GM23338 (cell line): ENCODE results near the gene PTGDR2. TPM values are rescaled to one million over a fixed set of nuclear protein-coding genes. Genes with fewer than 3 reads are reported as not detected.
A peak's percentile ranks its signal among the peaks of the same experiment; 100 is the strongest.

Experiments used
- ATAC-seq: fragments of 200-7000 bp; cut with Tn5 transposase; 3 replicates; pipeline ENCODE4 v1.9.1; 2020
- DNase-seq: peaks from one replicate; pipeline ENCODE4 v3.0.0-alpha.2; 2015; ENCODE audit warnings: low spot score
- H2AFZ ChIP-seq: fragments of 200-600 bp; sonication (generic); 2 replicates; pipeline ENCODE4 v1.8.0; 2016; ENCODE audit warnings: antibody characterized with exemption, mild to moderate bottlenecking, moderate library complexity
- H3F3A ChIP-seq: fragments of 200-600 bp; sonication (generic); replicated peaks from 2 replicates; pipeline ENCODE4 v1.8.0; 2017; ENCODE audit warnings: antibody characterized with exemption, mixed run types, low read depth
- H3K27ac ChIP-seq: fragments of 200-600 bp; sonication (generic); 2 replicates; pipeline ENCODE4 v1.6.1; 2016; ENCODE audit warnings: low read depth
- H3K27me3 ChIP-seq: fragments of 200-600 bp; sonication (generic); 2 replicates; pipeline ENCODE4 v1.8.0; 2016; ENCODE audit warnings: mild to moderate bottlenecking, mixed run types, moderate library complexity; ENCODE audit not compliant: insufficient read depth
- H3K36me3 ChIP-seq: fragments of 200-600 bp; sonication (generic); 2 replicates; pipeline ENCODE4 v1.8.0; 2016; ENCODE audit warnings: mild to moderate bottlenecking; ENCODE audit not compliant: insufficient read depth
- H3K4me1 ChIP-seq: fragments of 200-600 bp; sonication (generic); 2 replicates; pipeline ENCODE4 v1.8.0; 2016; ENCODE audit warnings: mild to moderate bottlenecking, moderate library complexity; ENCODE audit not compliant: insufficient read depth
- H3K4me2 ChIP-seq: fragments of 200-600 bp; sonication (generic); 2 replicates; pipeline ENCODE4 v1.7.1; 2017; ENCODE audit warnings: mixed run types
- H3K4me3 ChIP-seq: fragments of 200-600 bp; sonication (generic); 2 replicates; pipeline ENCODE4 v1.6.1; 2016; ENCODE audit warnings: mixed run types
- H3K79me2 ChIP-seq: fragments of 200-600 bp; sonication (generic); replicated peaks from 2 replicates; pipeline ENCODE4 v1.8.0; 2017; ENCODE audit warnings: mild to moderate bottlenecking; ENCODE audit not compliant: insufficient read depth
- H3K9me2 ChIP-seq: fragments of 200-600 bp; sonication (generic); 2 replicates; pipeline ENCODE4 v1.8.0; 2017; ENCODE audit not compliant: insufficient read depth
- H4K20me1 ChIP-seq: fragments of 200-600 bp; sonication (generic); replicated peaks from 2 replicates; pipeline ENCODE4 v1.8.0; 2017; ENCODE audit warnings: mild to moderate bottlenecking; ENCODE audit not compliant: insufficient read depth
- H3K27ac Mint-ChIP-seq: 2 replicates; pipeline ENCODE4 v1.8.0; 2020; ENCODE audit warnings: inconsistent platforms, mild to moderate bottlenecking, moderate library complexity, mixed read lengths
- H3K27me3 Mint-ChIP-seq: 3 replicates; pipeline ENCODE4 v1.8.0; 2022; ENCODE audit warnings: low read depth, mild to moderate bottlenecking, moderate library complexity, mixed read lengths, inconsistent platforms; ENCODE audit not compliant: insufficient read depth, poor library complexity
- H3K36me3 Mint-ChIP-seq: 3 replicates; pipeline ENCODE4 v1.8.0; 2021; ENCODE audit warnings: low read depth, mild to moderate bottlenecking, inconsistent platforms, moderate library complexity, mixed read lengths
- H3K4me1 Mint-ChIP-seq: 3 replicates; pipeline ENCODE4 v1.8.0; 2020; ENCODE audit warnings: mild to moderate bottlenecking, inconsistent platforms, mixed read lengths
- H3K4me3 Mint-ChIP-seq: 3 replicates; pipeline ENCODE4 v1.8.0; 2021; ENCODE audit warnings: moderate library complexity, mild to moderate bottlenecking, inconsistent platforms, mixed read lengths
- H3K9me3 Mint-ChIP-seq: 3 replicates; pipeline ENCODE4 v1.8.0; 2020; ENCODE audit warnings: moderate library complexity, mild to moderate bottlenecking, inconsistent platforms, mixed read lengths
- CREB1 ChIP-seq: fragments of 250-450 bp; sonication (Bioruptor Pico); IDR thresholded peaks from 2 replicates; pipeline ENCODE4 v1.5.0; 2020; ENCODE audit warnings: low read depth, mild to moderate bottlenecking, moderate library complexity
- EZH2 ChIP-seq: fragments of 200-600 bp; sonication (generic); IDR thresholded peaks from one replicate; pipeline ENCODE4 v1.8.0; 2017; ENCODE audit warnings: antibody characterized with exemption, mild to moderate bottlenecking, low read depth; ENCODE audit not compliant: unreplicated experiment
- EZH2phosphoT487 ChIP-seq: fragments of 200-600 bp; sonication (generic); IDR thresholded peaks from one replicate; pipeline ENCODE4 v1.8.1; 2018; ENCODE audit warnings: antibody characterized with exemption; ENCODE audit not compliant: unreplicated experiment
- JUNB ChIP-seq: IDR thresholded peaks from one replicate; pipeline ENCODE4 v1.6.1; 2016; ENCODE audit warnings: antibody characterized with exemption; ENCODE audit not compliant: unreplicated experiment
- NANOG ChIP-seq: IDR thresholded peaks from 2 replicates; pipeline ENCODE4 v1.6.1; 2016; ENCODE audit warnings: antibody characterized with exemption, borderline replicate concordance
- POLR2AphosphoS5 ChIP-seq: IDR thresholded peaks from 2 replicates; pipeline ENCODE4 v1.6.1; 2016; ENCODE audit warnings: antibody characterized with exemption, low read depth
- STAT1 ChIP-seq: IDR thresholded peaks from one replicate; pipeline ENCODE4 v1.6.1; 2016; ENCODE audit warnings: antibody characterized with exemption; ENCODE audit not compliant: unreplicated experiment
- ZNF114 ChIP-seq: fragments of 250-450 bp; sonication (Bioruptor Pico); IDR thresholded peaks from 2 replicates; pipeline ENCODE4 v1.5.0; 2020; ENCODE audit warnings: mild to moderate bottlenecking, moderate library complexity
- ZNF331 ChIP-seq: fragments of 250-450 bp; sonication (Bioruptor Pico); IDR thresholded peaks from 2 replicates; pipeline ENCODE4 v1.5.0; 2020; ENCODE audit warnings: low read depth, mild to moderate bottlenecking, moderate library complexity
- polyA plus RNA-seq: library from polyadenylated mRNA; unstranded; fragments of >200 nt; fragmentation: Nextera tagmentation; extraction: Ambion mirVana; gene quantifications from 2 replicates; pipeline ENCODE4 v1.2.1, GENCODE V29; 2016
- total RNA-seq: library from RNA; depleted of rRNA; stranded (reverse); fragments of >200 nt; shearing (Covaris generic); gene quantifications from 2 replicates; pipeline ENCODE4 v1.2.3, GENCODE V29; 2014
- TF ChIP-seq, protein P1 (sequence below): IDR thresholded peaks from 2 replicates; pipeline ENCODE4 v1.6.1; 2016; ENCODE audit warnings: antibody characterized with exemption
- TF ChIP-seq, protein P2 (sequence below): IDR thresholded peaks from one replicate; pipeline ENCODE4 v1.6.1; 2018; ENCODE audit warnings: antibody characterized with exemption; ENCODE audit not compliant: unreplicated experiment
- TF ChIP-seq, protein P3 (sequence below): fragments of 250-450 bp; sonication (Bioruptor Pico); IDR thresholded peaks from 2 replicates; pipeline ENCODE4 v1.5.0; 2020; ENCODE audit warnings: mild to moderate bottlenecking, moderate library complexity
- TF ChIP-seq, protein P4 (sequence below), 2 experiments: fragments of 200-600 bp in 1 of 2; sonication (generic) in 1 of 2; conservative IDR thresholded peaks; 2 replicates each; pipeline versions ENCODE4 v1.5.1 to v1.6.1; 2016 to 2017; ENCODE audit warnings: antibody characterized with exemption in 2 of 2, low read depth in 2 of 2, mild to moderate bottlenecking in 2 of 2, moderate library complexity in 1 of 2

The PTGDR2 gene
- total and polyA plus RNA-seq, 2 experiments from 2014 or later = 0.24 to 0.73 TPM

DNA sequence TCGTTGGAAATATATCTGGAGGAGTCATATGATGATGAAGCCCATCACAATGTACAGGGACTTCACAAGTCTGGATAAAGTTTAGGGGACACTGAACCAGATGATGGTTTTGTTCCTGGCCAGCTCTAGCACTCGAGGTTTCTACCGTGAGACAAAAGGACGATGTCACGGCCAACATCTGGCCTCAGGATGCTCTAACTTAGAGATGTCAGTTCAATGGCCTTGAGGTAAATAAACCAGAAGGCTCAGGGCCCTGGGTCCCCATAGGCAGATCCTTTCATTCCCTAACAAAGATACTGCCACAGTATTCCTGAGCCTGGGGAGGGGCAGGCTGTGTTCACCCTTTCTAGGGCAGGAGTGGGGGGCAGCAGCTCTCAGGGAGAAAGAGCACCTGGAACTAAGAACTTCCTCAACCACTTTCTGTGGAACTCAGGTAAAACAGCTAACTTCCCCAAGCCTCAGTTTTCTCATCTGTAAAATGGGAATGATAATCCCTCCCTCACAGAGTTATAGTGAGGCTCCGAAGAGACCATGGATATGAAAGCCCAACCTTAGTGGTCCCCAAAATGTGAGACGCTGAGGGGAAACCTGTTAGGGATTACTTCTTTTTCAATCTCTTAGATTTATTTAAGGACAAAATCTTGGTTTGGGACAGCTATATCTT lies 52.3 kb downstream of the PTGDR2 start:
- H3K27ac Mint-ChIP-seq = no peak overlapping the region

More for the DNA sequence above, 52.3 kb downstream of the PTGDR2 start:
- no peaks in the 10 kb centered on the region for H3F3A ChIP-seq
- H3K4me1 ChIP-seq = no peaks in the 10 kb centered on the region
- no peak overlapping the region for H3K27ac ChIP-seq
- DNase-seq (peak; percentile 6), ATAC-seq (no peak)
- no peak overlapping the region for H3K4me3 ChIP-seq
- Mint-ChIP-seq H3K9me3 (no peaks in the 10 kb centered on the region), H3K4me1 (no peaks in the 10 kb centered on the region), H3K27me3 (peaks cover 6% of the 10 kb centered on the region), H3K4me3 (no peak overlapping the region), H3K36me3 (no peaks in the 10 kb centered on the region)
- no peaks in the 10 kb centered on the region for H3K79me2 ChIP-seq
- no peaks in the 10 kb centered on the region for H3K9me2 ChIP-seq
- H3K36me3 ChIP-seq = no peaks in the 10 kb centered on the region
- H3K4me2 ChIP-seq = no peak overlapping the region
- no peaks in the 10 kb centered on the region for H4K20me1 ChIP-seq
- no peak for TF ChIP-seq ZNF114
- TF ChIP-seq, protein P1, sequence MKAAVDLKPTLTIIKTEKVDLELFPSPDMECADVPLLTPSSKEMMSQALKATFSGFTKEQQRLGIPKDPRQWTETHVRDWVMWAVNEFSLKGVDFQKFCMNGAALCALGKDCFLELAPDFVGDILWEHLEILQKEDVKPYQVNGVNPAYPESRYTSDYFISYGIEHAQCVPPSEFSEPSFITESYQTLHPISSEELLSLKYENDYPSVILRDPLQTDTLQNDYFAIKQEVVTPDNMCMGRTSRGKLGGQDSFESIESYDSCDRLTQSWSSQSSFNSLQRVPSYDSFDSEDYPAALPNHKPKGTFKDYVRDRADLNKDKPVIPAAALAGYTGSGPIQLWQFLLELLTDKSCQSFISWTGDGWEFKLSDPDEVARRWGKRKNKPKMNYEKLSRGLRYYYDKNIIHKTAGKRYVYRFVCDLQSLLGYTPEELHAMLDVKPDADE = no peak
- no peak for TF ChIP-seq CREB1 (CRISPR knock-in tag)
- TF ChIP-seq, protein P2, sequence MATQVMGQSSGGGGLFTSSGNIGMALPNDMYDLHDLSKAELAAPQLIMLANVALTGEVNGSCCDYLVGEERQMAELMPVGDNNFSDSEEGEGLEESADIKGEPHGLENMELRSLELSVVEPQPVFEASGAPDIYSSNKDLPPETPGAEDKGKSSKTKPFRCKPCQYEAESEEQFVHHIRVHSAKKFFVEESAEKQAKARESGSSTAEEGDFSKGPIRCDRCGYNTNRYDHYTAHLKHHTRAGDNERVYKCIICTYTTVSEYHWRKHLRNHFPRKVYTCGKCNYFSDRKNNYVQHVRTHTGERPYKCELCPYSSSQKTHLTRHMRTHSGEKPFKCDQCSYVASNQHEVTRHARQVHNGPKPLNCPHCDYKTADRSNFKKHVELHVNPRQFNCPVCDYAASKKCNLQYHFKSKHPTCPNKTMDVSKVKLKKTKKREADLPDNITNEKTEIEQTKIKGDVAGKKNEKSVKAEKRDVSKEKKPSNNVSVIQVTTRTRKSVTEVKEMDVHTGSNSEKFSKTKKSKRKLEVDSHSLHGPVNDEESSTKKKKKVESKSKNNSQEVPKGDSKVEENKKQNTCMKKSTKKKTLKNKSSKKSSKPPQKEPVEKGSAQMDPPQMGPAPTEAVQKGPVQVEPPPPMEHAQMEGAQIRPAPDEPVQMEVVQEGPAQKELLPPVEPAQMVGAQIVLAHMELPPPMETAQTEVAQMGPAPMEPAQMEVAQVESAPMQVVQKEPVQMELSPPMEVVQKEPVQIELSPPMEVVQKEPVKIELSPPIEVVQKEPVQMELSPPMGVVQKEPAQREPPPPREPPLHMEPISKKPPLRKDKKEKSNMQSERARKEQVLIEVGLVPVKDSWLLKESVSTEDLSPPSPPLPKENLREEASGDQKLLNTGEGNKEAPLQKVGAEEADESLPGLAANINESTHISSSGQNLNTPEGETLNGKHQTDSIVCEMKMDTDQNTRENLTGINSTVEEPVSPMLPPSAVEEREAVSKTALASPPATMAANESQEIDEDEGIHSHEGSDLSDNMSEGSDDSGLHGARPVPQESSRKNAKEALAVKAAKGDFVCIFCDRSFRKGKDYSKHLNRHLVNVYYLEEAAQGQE = no peak
- TF ChIP-seq STAT1 = no peak
- TF ChIP-seq, protein P3, sequence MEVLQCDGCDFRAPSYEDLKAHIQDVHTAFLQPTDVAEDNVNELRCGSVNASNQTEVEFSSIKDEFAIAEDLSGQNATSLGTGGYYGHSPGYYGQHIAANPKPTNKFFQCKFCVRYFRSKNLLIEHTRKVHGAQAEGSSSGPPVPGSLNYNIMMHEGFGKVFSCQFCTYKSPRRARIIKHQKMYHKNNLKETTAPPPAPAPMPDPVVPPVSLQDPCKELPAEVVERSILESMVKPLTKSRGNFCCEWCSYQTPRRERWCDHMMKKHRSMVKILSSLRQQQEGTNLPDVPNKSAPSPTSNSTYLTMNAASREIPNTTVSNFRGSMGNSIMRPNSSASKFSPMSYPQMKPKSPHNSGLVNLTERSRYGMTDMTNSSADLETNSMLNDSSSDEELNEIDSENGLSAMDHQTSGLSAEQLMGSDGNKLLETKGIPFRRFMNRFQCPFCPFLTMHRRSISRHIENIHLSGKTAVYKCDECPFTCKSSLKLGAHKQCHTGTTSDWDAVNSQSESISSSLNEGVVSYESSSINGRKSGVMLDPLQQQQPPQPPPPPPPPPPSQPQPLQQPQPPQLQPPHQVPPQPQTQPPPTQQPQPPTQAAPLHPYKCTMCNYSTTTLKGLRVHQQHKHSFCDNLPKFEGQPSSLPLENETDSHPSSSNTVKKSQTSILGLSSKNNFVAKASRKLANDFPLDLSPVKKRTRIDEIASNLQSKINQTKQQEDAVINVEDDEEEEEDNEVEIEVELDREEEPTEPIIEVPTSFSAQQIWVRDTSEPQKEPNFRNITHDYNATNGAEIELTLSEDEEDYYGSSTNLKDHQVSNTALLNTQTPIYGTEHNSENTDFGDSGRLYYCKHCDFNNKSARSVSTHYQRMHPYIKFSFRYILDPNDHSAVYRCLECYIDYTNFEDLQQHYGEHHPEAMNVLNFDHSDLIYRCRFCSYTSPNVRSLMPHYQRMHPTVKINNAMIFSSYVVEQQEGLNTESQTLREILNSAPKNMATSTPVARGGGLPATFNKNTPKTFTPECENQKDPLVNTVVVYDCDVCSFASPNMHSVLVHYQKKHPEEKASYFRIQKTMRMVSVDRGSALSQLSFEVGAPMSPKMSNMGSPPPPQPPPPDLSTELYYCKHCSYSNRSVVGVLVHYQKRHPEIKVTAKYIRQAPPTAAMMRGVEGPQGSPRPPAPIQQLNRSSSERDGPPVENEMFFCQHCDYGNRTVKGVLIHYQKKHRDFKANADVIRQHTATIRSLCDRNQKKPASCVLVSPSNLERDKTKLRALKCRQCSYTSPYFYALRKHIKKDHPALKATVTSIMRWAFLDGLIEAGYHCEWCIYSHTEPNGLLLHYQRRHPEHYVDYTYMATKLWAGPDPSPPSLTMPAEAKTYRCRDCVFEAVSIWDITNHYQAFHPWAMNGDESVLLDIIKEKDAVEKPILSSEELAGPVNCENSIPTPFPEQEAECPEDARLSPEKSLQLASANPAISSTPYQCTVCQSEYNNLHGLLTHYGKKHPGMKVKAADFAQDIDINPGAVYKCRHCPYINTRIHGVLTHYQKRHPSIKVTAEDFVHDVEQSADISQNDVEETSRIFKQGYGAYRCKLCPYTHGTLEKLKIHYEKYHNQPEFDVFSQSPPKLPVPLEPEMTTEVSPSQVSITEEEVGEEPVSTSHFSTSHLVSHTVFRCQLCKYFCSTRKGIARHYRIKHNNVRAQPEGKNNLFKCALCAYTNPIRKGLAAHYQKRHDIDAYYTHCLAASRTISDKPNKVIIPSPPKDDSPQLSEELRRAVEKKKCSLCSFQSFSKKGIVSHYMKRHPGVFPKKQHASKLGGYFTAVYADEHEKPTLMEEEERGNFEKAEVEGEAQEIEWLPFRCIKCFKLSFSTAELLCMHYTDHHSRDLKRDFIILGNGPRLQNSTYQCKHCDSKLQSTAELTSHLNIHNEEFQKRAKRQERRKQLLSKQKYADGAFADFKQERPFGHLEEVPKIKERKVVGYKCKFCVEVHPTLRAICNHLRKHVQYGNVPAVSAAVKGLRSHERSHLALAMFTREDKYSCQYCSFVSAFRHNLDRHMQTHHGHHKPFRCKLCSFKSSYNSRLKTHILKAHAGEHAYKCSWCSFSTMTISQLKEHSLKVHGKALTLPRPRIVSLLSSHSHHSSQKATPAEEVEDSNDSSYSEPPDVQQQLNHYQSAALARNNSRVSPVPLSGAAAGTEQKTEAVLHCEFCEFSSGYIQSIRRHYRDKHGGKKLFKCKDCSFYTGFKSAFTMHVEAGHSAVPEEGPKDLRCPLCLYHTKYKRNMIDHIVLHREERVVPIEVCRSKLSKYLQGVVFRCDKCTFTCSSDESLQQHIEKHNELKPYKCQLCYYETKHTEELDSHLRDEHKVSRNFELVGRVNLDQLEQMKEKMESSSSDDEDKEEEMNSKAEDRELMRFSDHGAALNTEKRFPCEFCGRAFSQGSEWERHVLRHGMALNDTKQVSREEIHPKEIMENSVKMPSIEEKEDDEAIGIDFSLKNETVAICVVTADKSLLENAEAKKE (CRISPR knock-in tag) = no peak
- no peak for TF ChIP-seq EZH2phosphoT487
- TF ChIP-seq POLR2AphosphoS5 = no peak
- no peak for TF ChIP-seq ZNF331
- TF ChIP-seq NANOG = no peak
- TF ChIP-seq EZH2 = no peak
- TF ChIP-seq, protein P4, sequence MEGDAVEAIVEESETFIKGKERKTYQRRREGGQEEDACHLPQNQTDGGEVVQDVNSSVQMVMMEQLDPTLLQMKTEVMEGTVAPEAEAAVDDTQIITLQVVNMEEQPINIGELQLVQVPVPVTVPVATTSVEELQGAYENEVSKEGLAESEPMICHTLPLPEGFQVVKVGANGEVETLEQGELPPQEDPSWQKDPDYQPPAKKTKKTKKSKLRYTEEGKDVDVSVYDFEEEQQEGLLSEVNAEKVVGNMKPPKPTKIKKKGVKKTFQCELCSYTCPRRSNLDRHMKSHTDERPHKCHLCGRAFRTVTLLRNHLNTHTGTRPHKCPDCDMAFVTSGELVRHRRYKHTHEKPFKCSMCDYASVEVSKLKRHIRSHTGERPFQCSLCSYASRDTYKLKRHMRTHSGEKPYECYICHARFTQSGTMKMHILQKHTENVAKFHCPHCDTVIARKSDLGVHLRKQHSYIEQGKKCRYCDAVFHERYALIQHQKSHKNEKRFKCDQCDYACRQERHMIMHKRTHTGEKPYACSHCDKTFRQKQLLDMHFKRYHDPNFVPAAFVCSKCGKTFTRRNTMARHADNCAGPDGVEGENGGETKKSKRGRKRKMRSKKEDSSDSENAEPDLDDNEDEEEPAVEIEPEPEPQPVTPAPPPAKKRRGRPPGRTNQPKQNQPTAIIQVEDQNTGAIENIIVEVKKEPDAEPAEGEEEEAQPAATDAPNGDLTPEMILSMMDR (conservative IDR thresholded peaks at IDR 0.05; ENCODE audit: low read depth in 2 of 2) = no peak
- no peak for TF ChIP-seq JUNB
- H2AFZ ChIP-seq = no peak overlapping the region
- no peaks in the 10 kb centered on the region for H3K27me3 ChIP-seq
